ENCODE measurements around the gene NR6A1. TPM values are rescaled to one million over a fixed set of nuclear protein-coding genes. Genes with fewer than 3 reads are reported as not detected.

Gene NR6A1
- total and polyA plus RNA-seq, 2 of the 13 experiments (the other 11 are each of a cell fraction or from before 2014, with no cell fraction given): 28.1 to 31.5 TPM

DNA sequence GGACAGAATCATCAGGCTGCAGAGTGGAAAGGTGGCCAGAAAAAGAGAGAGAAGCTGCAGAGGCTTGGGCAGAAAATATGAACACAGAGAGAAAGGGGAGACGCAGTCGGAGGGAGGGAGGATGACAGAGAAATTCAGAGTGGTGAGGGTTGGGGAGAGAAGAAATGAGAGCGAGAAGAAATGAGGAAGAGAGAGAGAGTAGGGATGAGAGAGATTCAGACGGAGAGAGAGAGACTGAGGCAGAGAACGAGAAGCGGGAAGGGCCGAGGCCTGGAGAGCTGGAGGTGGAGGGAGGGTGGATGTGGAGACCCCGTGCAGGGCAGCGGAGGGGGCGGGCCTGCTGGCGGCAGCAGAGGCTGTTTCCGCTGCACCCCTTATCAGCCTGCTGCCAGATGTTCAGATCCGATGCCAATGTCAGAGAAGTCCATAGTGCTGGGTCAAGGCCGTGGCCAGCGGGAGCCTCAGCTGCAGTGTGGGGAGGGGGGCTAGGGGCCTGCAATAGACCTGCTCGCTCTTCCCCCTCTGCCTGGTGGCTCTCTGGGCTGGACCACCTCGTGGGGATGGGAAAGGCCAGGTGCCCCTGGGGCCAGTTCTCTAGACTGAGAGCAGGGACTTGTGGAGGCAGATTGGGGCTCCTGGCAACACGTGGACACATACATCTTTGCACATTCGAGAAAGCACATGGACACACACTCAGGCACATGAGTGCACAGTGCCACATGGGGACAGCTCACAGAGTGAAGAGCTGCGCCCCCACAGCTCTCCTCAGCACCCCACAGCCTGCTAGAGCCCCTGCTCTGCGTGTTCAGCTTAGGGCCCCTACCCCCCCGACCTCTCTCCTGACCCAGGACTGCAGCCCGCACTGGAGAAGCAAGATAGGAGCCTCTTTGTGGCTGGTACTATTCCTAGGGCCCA is 259.0 kb downstream of the NR6A1 start (continued):
- TF ChIP-seq POLR2AphosphoS2 (IDR thresholded peaks at IDR 0.05; ENCODE audit: low read depth, low read length) (no peak), NPAS2 (CRISPR knock-in tag; IDR thresholded peaks at IDR 0.05; ENCODE audit: borderline replicate concordance) (no peak), ZNF792 (CRISPR knock-in tag; IDR thresholded peaks at IDR 0.05) (no peak), HHEX (CRISPR knock-in tag; IDR thresholded peaks at IDR 0.05) (no peak), SOX13 (IDR thresholded peaks at IDR 0.05) (no peak), SOX13 (CRISPR knock-in tag; conservative IDR thresholded peaks at IDR 0.05 in 1 of 2, IDR thresholded peaks at IDR 0.05 in 1 of 2) (peak in 1 of 2 experiments; percentile 63; a peak in 2 of 4 replicates), ZNF160 (CRISPR knock-in tag; IDR thresholded peaks at IDR 0.05) (peak; percentile 30; the same call in 1 of the 2 replicates), ZNF605 (CRISPR knock-in tag; IDR thresholded peaks at IDR 0.05) (peak; percentile 87), ONECUT2 (CRISPR knock-in tag; IDR thresholded peaks at IDR 0.05) (0 out of 2 replicates have a peak, but pooled peaks have one; percentile 7), ZNF12 (CRISPR knock-in tag; IDR thresholded peaks at IDR 0.05) (no peak)
- TF ChIP-seq, protein P1, sequence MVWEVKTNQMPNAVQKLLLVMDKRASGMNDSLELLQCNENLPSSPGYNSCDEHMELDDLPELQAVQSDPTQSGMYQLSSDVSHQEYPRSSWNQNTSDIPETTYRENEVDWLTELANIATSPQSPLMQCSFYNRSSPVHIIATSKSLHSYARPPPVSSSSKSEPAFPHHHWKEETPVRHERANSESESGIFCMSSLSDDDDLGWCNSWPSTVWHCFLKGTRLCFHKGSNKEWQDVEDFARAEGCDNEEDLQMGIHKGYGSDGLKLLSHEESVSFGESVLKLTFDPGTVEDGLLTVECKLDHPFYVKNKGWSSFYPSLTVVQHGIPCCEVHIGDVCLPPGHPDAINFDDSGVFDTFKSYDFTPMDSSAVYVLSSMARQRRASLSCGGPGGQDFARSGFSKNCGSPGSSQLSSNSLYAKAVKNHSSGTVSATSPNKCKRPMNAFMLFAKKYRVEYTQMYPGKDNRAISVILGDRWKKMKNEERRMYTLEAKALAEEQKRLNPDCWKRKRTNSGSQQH (CRISPR knock-in tag; IDR thresholded peaks at IDR 0.05; ENCODE audit: low read depth): no peak
- TF ChIP-seq, protein P2, sequence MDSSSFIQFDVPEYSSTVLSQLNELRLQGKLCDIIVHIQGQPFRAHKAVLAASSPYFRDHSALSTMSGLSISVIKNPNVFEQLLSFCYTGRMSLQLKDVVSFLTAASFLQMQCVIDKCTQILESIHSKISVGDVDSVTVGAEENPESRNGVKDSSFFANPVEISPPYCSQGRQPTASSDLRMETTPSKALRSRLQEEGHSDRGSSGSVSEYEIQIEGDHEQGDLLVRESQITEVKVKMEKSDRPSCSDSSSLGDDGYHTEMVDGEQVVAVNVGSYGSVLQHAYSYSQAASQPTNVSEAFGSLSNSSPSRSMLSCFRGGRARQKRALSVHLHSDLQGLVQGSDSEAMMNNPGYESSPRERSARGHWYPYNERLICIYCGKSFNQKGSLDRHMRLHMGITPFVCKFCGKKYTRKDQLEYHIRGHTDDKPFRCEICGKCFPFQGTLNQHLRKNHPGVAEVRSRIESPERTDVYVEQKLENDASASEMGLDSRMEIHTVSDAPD (CRISPR knock-in tag; IDR thresholded peaks at IDR 0.05): no peak
- TF ChIP-seq, protein P3, sequence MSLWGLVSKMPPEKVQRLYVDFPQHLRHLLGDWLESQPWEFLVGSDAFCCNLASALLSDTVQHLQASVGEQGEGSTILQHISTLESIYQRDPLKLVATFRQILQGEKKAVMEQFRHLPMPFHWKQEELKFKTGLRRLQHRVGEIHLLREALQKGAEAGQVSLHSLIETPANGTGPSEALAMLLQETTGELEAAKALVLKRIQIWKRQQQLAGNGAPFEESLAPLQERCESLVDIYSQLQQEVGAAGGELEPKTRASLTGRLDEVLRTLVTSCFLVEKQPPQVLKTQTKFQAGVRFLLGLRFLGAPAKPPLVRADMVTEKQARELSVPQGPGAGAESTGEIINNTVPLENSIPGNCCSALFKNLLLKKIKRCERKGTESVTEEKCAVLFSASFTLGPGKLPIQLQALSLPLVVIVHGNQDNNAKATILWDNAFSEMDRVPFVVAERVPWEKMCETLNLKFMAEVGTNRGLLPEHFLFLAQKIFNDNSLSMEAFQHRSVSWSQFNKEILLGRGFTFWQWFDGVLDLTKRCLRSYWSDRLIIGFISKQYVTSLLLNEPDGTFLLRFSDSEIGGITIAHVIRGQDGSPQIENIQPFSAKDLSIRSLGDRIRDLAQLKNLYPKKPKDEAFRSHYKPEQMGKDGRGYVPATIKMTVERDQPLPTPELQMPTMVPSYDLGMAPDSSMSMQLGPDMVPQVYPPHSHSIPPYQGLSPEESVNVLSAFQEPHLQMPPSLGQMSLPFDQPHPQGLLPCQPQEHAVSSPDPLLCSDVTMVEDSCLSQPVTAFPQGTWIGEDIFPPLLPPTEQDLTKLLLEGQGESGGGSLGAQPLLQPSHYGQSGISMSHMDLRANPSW (CRISPR knock-in tag; IDR thresholded peaks at IDR 0.05; ENCODE audit: borderline replicate concordance): no peak
